Measurements from ENCODE around the gene KIF20B. TPM values are rescaled to one million over a fixed set of nuclear protein-coding genes. Genes with fewer than 3 reads are reported as not detected.

Gene KIF20B
- total RNA-seq, 1 experiment from 2014 or later: 34.5 TPM

GRCh38 chr10:89664203-89664602 lies 37.2 kb upstream of the KIF20B start:
- Histone ChIP-seq H3F3A (ENCODE audit: insufficient read depth, low read depth) (no peaks in the 10 kb centered on the region), H4K20me1 (ENCODE audit: insufficient read depth) (no peaks in the 10 kb centered on the region), H3K79me2 (ENCODE audit: low read depth) (no peaks in the 10 kb centered on the region), H3K27ac (no peak overlapping the region), H3K4me2 (no peak overlapping the region), H3K4me1 (replicated peaks; ENCODE audit: insufficient read depth) (no peaks in the 10 kb centered on the region), H3K4me3 (no peak overlapping the region), H2AFZ (no peak overlapping the region), H3K36me3 (ENCODE audit: low read depth) (no peaks in the 10 kb centered on the region), H3K9me3 (ENCODE audit: insufficient read depth, low read depth) (no peaks in the 10 kb centered on the region), H3K27me3 (ENCODE audit: insufficient read depth, low read depth) (no peaks in the 10 kb centered on the region), H3K9me2 (ENCODE audit: insufficient read depth) (no peaks in the 10 kb centered on the region)
- intact Hi-C loops (cut with micrococcal nuclease; ENCODE audit: unreplicated experiment): no loop called here
- DNase-seq: no peak
- TF ChIP-seq EZH2 (IDR thresholded peaks at IDR 0.05; ENCODE audit: low read depth): no peak
- no peak for TF ChIP-seq CTCF (conservative IDR thresholded peaks at IDR 0.05)
- ChIA-PET POLR2A (ENCODE audit: unreplicated experiment) (interaction anchor here (0.7 kb wide), 1 partner anchor 115 kb away, joined by 4 read pairs; no protein-coding TSS in a partner anchor), CTCF (no interaction called here)
- BruUV-seq (replicated peaks): no TSS peak

GRCh38 chr10:89665302-89665701 lies 36.1 kb upstream of the KIF20B start:
- POLR2A ChIA-PET (ENCODE audit: unreplicated experiment): no interaction called here
- BruUV-seq (replicated peaks): no TSS peak

GRCh38 chr10:89666138-89666537 lies 35.3 kb upstream of the KIF20B start:
- no peak overlapping the region for H2AFZ ChIP-seq
- H3K9me3 ChIP-seq (ENCODE audit: insufficient read depth, low read depth): no peaks in the 10 kb centered on the region
- no TSS peak for BruUV-seq (replicated peaks)
- H3K27ac ChIP-seq: no peak overlapping the region
- no peaks in the 10 kb centered on the region for H3K4me1 ChIP-seq (replicated peaks; ENCODE audit: insufficient read depth)
- intact Hi-C loops (cut with micrococcal nuclease; ENCODE audit: unreplicated experiment): no loop called here
- POLR2A ChIA-PET (ENCODE audit: unreplicated experiment): no interaction called here
- H3K79me2 ChIP-seq (ENCODE audit: low read depth): no peaks in the 10 kb centered on the region
- H3F3A ChIP-seq (ENCODE audit: insufficient read depth, low read depth): no peaks in the 10 kb centered on the region
- no peak for DNase-seq
- no peaks in the 10 kb centered on the region for H4K20me1 ChIP-seq (ENCODE audit: insufficient read depth)
- no peak for TF ChIP-seq CTCF (conservative IDR thresholded peaks at IDR 0.05)
- H3K4me3 ChIP-seq: no peak overlapping the region
- H3K36me3 ChIP-seq (ENCODE audit: low read depth): no peaks in the 10 kb centered on the region
- no peaks in the 10 kb centered on the region for H3K9me2 ChIP-seq (ENCODE audit: insufficient read depth)
- CTCF ChIA-PET: no interaction called here
- no peak overlapping the region for H3K4me2 ChIP-seq
- no peaks in the 10 kb centered on the region for H3K27me3 ChIP-seq (ENCODE audit: insufficient read depth, low read depth)

More at GRCh38 chr10:89665302-89665701, 36.1 kb upstream of the KIF20B start:
- Histone ChIP-seq H3K36me3 (ENCODE audit: low read depth) (no peaks in the 10 kb centered on the region), H3K4me1 (replicated peaks; ENCODE audit: insufficient read depth) (no peaks in the 10 kb centered on the region), H3K9me3 (ENCODE audit: insufficient read depth, low read depth) (no peaks in the 10 kb centered on the region), H2AFZ (no peak overlapping the region), H3K27me3 (ENCODE audit: insufficient read depth, low read depth) (no peaks in the 10 kb centered on the region), H3K9me2 (ENCODE audit: insufficient read depth) (no peaks in the 10 kb centered on the region), H3K4me3 (no peak overlapping the region), H4K20me1 (ENCODE audit: insufficient read depth) (no peaks in the 10 kb centered on the region), H3K4me2 (no peak overlapping the region), H3K27ac (no peak overlapping the region), H3F3A (ENCODE audit: insufficient read depth, low read depth) (no peaks in the 10 kb centered on the region), H3K79me2 (ENCODE audit: low read depth) (no peaks in the 10 kb centered on the region)
- intact Hi-C loops (cut with micrococcal nuclease; ENCODE audit: unreplicated experiment): no loop called here
- no peak for TF ChIP-seq CTCF (conservative IDR thresholded peaks at IDR 0.05)
- no peak for TF ChIP-seq EZH2 (IDR thresholded peaks at IDR 0.05; ENCODE audit: low read depth)
- DNase-seq: no peak
- CTCF ChIA-PET: no interaction called here
